GM21619 (cell line): Measurements from ENCODE around the gene ST3GAL6.

Source experiments
- ATAC-seq: cut with Tn5 transposase; IDR thresholded peaks from one replicate; pipeline ENCODE4 v1.9.1; 2021; ENCODE audit not compliant: unreplicated experiment

Gene ST3GAL6

DNA sequence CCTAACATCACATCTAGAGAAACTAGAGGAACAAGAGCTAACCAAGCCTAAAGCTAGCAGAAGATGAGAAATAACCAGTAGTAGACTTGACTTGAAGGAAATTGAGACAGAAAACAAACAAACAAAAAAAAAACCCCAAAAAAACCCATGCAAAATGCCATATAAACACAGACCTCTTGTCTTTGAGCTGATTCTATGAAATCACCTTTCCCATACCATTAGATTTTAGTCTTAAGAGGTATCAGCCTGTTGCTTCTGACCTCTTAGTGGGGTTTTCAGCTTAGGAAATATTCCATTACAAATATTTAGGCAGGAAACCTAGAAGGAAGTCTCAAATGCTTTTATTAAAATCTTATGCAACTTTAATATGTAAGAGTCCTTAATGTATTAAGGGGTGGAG is 23.9 kb upstream of the ST3GAL6 start:
- ATAC-seq = no peak

DNA sequence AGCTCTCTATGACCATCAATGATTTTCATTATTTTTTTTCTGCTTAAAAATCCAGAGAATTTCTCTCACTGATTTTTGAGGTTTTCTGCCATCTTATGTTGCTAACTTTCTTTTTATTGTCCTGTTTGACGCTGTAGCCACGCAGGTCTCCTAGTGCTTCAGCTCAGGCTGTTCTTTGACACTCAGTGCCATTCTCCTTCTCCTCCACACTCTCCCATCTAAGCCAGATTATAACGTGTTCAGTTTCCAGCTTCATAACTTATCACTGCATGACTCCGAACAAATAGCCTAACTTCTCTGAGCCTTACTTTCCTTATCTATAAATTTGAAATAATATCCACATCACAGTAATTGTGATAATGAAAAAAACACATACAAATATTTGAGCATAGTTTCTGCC is 22.8 kb upstream of the ST3GAL6 start:
- ATAC-seq = no peak

DNA sequence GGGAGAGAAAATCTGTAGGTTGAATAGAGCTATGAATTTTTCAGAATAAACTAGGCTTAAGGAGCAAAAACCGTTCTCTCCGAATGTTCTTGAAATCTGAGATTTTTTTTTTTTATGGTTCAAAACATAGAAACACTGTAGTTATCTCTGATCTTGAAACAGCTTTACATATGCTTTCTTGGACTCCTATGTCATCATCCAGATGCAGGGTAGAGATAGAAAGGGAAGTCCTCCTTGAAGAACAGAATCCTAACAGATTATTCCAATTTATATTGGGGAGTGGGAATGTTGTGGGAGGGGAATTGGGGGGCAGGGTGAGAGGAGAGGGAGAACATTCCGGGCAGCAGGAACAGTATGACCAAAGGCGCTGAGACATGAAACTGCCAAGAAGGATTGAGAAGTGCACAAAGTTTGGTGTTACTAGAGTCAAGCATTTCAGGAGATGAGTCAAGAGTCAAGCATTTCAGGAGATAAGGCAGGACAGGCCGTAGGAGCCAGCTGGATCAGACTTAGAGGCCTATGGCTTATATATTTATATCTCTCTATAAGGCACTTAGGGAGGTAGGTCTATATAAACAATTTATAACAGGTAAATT is 21.9 kb upstream of the ST3GAL6 start:
- ATAC-seq = no peak

DNA sequence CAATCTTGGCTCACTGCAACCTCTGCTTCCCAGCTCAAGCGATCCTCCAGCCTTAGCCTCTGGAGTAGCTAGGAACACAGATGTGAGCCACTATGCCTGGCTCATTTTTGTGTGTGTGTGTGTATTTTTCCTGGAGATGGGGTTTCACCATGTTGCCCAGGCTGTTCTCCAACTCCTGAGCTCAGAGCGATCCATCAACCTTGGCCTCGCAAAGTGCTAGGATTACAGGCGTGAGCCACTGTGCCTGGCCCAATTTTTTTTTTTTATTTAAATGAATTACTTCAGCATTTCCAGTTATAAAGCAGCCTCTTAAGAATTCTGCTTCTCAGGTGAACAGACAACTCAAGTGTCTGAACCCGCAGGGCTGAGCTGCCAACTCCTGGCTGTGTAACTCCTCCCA is 20.1 kb upstream of the ST3GAL6 start:
- no peak for ATAC-seq

DNA sequence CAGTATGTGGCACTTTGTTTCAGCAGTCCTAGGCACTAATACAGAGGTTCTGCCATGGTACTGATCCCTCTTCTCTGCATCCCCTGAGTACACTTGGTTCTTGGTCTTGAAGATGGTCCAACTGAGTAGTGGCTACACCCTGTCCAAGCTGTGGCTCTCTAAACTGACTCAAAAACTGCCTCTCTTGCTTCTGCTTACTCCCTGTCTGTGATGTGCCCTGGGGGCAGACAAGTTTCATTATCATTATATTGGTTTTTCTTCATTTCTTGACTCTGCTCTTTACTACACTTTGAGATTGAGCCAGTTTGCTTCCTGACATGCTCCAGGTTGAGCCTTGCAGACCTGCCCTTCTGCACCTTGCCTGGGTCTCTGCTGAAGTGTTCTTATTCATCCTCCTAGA is 18.9 kb upstream of the ST3GAL6 start:
- peak; percentile 41 for ATAC-seq

DNA sequence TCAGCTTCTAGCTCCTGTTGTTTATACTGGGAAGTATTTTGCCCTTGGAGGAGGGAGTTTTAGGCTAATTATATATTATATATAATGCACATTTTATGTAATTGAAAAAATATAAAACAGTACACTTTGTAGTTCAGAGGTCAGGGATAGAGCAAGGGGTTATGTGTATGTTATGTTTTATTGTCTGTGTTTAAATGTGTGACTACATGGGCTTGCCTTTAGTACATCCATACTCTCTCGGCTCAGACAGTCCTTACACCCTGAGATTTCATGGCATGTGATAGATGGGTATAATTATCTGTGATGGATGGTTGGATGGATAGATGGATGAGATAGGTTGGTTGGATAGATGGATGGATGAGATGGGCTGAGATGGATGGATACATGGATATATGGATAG is 17.4 kb upstream of the ST3GAL6 start:
- ATAC-seq = no peak

DNA sequence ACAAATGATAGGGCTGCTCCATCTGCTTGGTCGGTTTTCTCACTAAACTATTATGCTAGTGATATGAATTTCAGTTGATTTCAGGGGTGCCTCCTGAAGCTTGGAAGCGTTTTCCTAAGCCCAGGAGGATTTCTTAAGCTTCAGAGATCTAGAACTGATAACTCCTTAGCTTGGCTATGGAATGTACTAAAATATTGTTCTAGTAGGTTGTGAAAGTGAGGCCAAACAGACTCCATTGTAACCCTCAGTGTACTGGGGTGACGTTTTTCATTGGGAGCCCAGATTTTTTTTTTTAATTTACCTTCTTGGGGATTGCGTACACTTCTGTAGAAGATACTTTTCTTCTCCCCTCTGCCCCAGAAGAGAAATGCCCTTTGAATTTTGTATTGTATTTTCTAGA is 17.0 kb upstream of the ST3GAL6 start:
- ATAC-seq = no peak

DNA sequence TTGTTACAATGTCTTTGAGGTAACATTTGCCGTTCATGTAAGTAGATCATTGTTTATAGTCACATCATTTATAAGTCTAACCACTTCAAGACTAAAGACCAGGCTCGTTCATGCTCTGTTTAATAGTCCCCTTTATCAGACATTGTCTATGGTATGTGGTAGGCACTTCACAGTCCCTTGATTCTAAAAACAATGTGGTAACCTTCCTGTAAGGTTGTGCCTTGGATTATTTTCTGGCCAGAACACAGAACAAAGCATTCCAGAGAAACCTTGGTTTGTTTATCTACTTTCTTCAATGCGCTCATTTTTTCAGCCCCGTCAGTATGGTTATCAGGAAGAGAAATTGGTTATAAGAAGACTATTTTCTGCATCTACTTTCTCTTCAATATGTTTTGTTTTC is 16.3 kb upstream of the ST3GAL6 start:
- no peak for ATAC-seq

DNA sequence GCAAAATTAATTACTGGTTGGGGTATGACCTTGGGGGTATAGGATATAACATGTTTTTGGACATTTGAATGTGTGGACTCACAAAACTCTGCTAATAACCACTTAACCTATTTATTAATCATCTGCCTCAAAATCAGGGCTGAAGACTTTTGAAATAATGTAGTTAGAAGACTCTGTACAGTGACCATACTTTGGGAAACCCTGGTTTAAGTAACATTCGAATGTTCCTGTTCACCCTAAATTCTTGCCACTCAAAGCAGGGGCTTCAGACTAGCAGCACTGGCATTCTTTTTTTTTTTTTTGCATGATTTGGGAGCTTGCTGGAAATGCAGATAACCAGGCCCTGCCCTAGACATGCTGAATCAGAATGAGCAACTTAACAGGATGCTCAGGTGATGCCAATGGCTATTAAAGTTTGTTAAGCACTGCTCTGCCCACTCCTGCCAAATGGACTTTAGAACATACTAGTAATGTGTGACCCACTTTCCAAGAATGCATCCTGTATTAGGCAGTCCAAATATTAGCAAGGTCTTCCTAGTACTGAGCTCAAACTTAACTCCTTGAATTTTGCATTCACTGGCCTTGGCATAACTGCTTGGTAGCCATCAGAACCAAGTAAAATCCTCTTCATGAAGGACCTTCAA is 12.7 kb upstream of the ST3GAL6 start:
- ATAC-seq = no peak

DNA sequence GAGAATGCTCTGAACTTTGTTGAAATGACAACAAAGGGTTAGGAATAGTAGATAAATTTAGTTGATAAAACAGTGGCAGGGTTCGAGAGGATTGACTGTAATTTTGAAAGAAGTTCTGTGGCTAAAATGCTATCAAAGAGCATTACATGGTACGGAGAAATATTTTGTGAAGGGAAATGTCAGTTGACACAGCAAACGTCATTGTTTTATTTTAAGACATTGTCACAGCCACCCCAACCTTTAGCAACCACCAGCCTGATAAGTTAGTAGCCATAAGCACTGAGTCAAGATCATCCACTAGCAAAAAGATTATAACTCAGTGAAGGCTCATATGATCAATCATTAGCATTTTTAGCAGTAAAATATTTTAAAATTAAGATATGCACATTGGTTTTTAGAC is 8.7 kb upstream of the ST3GAL6 start:
- ATAC-seq = no peak

DNA sequence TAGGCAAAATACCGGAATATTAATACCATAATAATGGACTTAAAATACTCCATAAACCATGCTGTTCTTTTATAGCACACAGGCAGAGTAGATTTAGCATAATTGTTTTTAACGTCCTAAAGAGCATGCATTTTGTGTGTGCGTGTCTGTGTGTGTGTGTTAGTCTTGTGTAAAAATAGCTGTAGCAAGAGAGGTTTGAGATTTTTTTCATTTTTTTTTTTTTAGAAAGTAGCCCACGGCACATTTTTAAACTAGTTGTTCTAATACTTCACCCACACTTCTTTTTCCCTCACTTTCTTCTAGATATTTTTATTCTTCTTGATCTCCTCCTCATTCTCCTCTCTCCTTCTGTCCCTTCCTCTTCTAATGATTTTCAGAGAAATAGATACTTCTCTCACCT is 7.5 kb upstream of the ST3GAL6 start:
- ATAC-seq = no peak

DNA sequence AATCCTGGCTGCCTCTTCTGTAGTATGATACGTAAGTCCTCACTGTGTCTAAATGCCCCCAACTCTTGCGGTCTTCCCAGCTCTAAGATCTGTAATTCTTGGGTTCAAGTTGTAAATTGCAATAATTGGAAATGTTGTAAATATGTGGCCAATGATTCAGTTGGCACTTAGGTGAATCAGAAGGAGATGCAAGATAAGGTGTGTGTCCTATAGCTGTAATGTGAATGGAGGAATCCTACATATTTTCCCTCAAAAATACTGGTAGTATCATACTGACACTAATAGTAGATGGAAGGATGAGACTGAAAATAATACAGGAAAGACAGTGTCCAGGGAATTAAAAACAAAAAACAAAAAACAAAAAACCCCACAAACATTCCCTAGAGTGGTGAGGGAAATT is 3.5 kb upstream of the ST3GAL6 start:
- ATAC-seq = no peak

DNA sequence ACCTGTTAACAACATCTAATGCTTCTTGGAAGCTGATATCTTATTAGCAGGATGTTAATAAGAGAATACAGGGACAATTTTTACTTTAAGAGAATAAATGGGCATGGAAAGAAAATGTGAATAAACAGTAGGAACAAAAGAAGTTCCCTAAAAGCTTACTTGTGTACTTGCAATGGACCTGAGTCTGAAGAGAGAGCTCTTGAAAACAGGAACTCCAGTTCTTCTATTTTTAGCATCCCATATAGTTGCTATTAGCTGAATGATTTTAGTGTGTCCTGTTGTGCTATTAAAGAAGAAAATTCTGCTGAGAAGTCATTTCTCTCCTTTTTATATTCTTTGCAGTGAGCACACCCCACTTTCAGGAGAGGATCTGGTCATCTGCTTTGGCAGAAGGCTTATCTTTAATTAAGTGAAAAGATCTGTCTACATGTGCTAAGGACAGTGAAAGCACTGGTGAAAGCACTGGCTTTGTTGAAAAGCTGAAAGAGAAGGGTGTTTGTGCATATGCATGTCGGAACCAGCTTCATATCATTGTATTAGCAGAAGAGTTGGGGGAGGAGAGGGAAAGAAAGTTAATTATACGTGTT is 1.4 kb upstream of the ST3GAL6 start:
- no peak for ATAC-seq

DNA sequence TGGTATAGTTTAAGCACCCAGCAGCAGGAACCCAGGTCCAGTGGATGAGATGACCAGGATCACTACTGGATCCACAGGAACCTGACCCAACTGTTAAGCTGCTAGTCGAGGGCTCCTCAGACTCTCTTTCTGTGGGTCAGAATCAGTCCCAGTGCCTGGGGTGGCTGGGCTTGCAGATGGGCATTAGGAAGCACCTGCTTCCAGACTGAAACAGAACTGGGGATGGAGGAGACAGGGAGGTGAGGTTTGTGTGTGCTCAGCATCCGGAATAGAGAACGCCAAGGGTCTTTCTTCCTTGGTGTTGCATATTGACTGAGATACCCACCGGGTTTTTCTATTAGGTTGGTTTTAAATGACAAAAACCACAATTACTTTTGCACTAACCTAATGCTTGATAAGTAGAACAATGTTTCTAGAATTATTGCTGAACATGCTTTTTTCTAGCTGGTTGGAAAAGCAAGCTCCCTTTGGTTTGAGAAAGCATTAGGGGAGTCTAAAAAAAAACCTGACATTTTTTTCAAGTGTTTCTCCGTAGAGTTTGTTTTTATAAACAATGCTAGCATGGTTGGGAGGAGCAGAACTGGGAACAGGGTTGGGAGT is 779 bp downstream of the ST3GAL6 start:
- no peak for ATAC-seq

DNA sequence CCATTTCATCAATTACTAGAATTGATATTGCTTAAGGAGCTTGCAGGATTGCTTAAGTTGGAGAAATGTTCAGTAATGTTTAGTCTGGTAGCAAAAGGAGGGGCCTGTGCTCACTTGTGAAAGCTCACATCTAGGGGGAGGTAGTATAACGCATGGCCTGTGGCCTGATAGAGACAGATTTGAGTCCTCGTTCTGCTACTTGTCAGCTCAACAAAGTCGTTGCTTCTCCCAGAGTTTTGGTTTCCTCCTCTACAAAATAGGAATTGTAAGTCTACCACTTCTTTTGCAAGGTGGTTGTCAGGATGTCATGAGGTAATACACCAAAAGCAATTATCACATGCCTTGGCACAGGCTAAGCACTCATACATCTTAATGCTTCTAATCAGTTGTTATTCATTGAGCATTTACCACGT is 1.3 kb downstream of the ST3GAL6 start:
- ATAC-seq = no peak

DNA sequence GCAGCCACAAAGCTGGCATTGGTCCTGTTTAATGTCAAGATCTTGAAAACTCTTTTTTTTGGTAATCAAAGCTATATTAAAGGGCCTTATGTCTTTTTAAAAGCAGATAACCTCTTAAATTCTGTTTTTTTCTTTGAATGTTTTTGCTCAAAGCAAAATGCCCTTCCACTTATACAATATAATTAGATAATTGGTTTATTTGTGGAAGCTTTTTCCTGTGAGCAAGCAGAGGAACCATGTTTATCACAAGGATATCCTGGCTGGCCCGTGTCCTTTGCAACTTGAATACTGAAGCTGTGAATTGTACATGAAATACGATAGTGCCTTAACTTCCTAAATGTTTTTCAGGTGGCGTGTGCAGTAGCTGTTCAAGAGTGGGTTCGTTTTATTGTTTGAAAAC is 2.6 kb downstream of the ST3GAL6 start:
- ATAC-seq = no peak

DNA sequence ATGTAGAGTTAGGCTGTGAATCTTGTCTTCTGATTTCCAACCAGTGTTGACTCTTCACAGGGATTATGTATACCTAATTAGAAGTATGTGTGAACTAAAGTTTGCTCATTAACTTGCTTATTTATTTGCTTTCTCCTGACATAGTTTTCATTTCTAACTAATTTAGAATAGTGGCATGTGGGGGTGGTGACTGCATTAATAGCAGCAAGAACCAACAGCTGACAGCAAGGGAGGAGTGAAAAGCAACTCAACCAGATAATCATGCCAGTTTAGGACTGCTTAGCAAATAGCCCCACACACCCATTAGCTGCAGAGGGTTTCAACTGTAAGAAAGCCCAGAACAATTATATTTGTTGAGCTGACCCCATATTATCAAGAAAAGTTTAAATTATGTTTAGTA is 3.8 kb downstream of the ST3GAL6 start:
- ATAC-seq = no peak

DNA sequence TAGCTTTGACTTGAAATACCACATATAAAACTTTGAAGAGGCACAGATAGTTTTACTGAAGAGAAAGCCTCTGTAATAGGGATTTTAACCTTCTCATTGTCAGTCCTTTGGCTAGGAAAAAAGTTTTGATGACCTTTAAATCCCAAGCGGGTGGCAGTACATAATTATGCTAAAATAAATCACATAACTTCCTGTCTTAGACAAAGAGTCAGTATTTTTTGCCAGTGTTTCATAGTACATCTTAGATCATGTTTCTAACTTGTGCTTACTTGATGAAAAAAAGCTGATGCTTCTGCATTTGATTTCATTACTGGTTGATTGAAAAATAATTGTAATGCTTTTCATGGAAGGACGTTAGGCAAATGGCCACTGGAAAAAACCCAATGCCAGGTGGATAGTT is 5.8 kb downstream of the ST3GAL6 start:
- no peak for ATAC-seq

DNA sequence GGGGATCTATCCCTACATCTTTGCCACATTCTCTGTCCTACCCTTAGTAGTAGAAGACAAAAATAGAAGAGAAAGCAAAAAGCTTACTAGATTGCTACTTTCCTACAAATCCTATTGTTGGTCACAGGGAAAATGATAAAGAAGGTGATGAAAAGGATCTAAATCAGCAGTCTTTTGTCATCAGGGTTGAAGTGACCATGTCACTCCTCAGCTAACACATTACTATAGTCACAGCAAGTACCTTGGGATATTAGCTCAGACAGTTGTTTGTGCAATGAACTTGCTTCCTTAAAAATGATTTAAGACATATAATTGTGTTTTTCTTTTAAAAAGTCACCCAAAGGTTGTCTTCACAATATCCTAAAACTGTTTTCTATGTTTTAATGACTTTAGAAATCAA is 6.3 kb downstream of the ST3GAL6 start:
- ATAC-seq = no peak

DNA sequence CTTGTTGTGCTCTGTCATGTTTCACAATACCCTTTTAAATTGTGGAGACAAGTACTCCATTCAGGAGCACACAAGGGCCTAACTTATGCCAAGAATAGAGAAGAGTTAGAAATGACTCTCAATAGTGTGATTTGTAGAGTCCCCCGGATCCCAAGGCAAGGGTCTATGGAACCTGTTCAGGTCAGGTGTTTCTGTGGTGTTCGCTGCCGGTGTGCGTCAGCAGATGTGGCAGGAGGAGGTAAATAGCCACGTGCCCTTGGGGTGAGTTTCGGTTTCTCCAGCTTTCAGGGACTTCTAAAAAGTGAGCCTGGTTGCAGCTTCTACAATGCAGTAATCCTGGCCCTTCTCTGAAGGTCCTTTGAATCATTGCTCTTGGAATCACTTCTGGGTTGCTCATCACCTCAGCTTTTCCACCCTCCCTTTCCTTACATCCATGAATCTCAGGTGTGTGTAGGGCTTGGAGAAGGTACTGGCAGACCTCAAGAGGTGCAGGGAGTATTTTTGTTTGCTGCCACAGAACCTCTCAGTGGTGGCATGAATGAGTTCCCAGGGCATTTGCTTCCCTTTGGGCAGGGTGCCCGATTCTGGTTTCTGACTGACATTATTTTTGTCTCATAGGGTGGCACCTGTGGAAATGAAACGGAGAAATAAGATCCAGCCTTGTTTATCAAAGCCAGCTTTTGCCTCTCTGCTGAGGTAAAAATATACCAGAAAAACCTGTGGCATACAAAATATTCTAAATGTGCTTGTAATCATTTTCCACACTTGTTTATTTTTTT is 7.3 kb downstream of the ST3GAL6 start:
- peak; percentile 57 for ATAC-seq

DNA sequence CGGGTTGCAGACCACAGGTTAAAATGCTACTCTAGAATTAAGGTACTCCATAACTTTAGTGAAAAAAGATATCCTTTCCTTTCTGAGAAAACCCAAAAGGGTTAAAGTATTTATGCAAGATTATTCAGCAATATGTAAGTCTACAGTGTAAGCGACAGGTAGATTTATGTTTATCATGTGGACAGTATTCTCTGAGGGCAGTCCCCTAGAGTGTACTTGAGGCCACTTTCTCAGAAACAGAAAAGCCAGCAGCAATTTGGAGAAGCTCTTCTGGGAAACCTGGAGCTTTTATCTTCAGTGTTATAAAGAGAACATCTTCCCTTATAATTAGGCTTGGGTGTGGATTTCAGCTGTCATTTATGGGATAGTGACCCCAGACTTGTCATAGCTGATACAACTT is 8.9 kb downstream of the ST3GAL6 start:
- ATAC-seq = no peak
